Tibial nerve (tissue), 3 donors: ENCODE data around the gene AQP12A.

Experiments used
- CTCF ChIP-seq, 5 experiments: fragments of 200-600 bp in 3 of 5; fragments of 450-650 bp in 2 of 5; sonication (generic) in 3 of 5; IDR thresholded peaks; one replicate each; pipeline ENCODE4 v1.5.1; 2016 to 2019; ENCODE audit warnings: antibody characterized with exemption in 5 of 5, mild to moderate bottlenecking in 3 of 5, moderate library complexity in 2 of 5
- POLR2A ChIP-seq, 2 donors: fragments of 450-650 bp; IDR thresholded peaks; one replicate each; pipeline ENCODE4 v1.6.1; 2017; ENCODE audit warnings: antibody characterized with exemption in 2 of 2, mild to moderate bottlenecking in 2 of 2, moderate library complexity in 2 of 2

GRCh38 chr2:240711701-240712100 is 20.0 kb downstream of the AQP12A start:
- TF ChIP-seq POLR2A (IDR thresholded peaks at IDR 0.05) (no peak), CTCF (IDR thresholded peaks at IDR 0.05) (no peak)
